KMS-11 (cell line): Measurements from ENCODE around the gene ONECUT2.

Experiments
- H2AFZ ChIP-seq: fragments of 200-600 bp; sonication (generic); 2 replicates; pipeline ENCODE4 v1.6.1; 2016; ENCODE audit warnings: antibody characterized with exemption, mixed run types, low read depth
- H3K27ac ChIP-seq: fragments of 200-600 bp; sonication (generic); 2 replicates; pipeline ENCODE4 v1.6.1; 2016; ENCODE audit warnings: mild to moderate bottlenecking, mixed run types
- H3K27me3 ChIP-seq: fragments of 200-600 bp; sonication (generic); 2 replicates; pipeline ENCODE4 v1.6.1; 2017; ENCODE audit warnings: mild to moderate bottlenecking, low read depth, mixed run types, moderate library complexity; ENCODE audit not compliant: insufficient read depth
- H3K36me3 ChIP-seq: fragments of 200-600 bp; sonication (generic); 2 replicates; pipeline ENCODE4 v1.6.1; 2017; ENCODE audit warnings: mild to moderate bottlenecking, mixed run types; ENCODE audit not compliant: insufficient read depth
- H3K4me1 ChIP-seq: fragments of 200-600 bp; sonication (generic); 2 replicates; pipeline ENCODE4 v1.6.1; 2016; ENCODE audit warnings: mild to moderate bottlenecking, low read depth, mixed run types; ENCODE audit not compliant: poor library complexity, severe bottlenecking
- H3K4me2 ChIP-seq: fragments of 200-600 bp; sonication (generic); 2 replicates; pipeline ENCODE4 v1.7.0; 2016; ENCODE audit warnings: mild to moderate bottlenecking, mixed run types
- H3K4me3 ChIP-seq: fragments of 200-600 bp; sonication (generic); IDR thresholded peaks from 2 replicates; pipeline ENCODE4 v1.6.1; 2017; ENCODE audit warnings: low read depth, low read length, mixed read lengths; ENCODE audit not compliant: insufficient read depth
- H3K79me2 ChIP-seq: fragments of 200-600 bp; sonication (generic); 2 replicates; pipeline ENCODE4 v1.6.1; 2016; ENCODE audit warnings: low read depth, mixed run types; ENCODE audit not compliant: insufficient read depth
- H3K9ac ChIP-seq: fragments of 200-600 bp; sonication (generic); 2 replicates; pipeline ENCODE4 v1.6.1; 2016; ENCODE audit warnings: mild to moderate bottlenecking, mixed run types
- H4K20me1 ChIP-seq: fragments of 200-600 bp; sonication (generic); 2 replicates; pipeline ENCODE4 v1.6.1; 2016; ENCODE audit warnings: mild to moderate bottlenecking, mixed run types; ENCODE audit not compliant: insufficient read depth
- CTCF ChIP-seq: fragments of 200-600 bp; sonication (generic); conservative IDR thresholded peaks from 2 replicates; pipeline ENCODE4 v1.6.1; 2017; ENCODE audit warnings: low read depth, mild to moderate bottlenecking, antibody characterized with exemption, low read length, moderate library complexity, mixed read lengths

ONECUT2 gene

GRCh38 chr18:57445488-57446319 is 10.5 kb downstream of the ONECUT2 start:
- Histone ChIP-seq H3K27ac (no peak overlapping the region), H3K36me3 (no peaks in the 10 kb centered on the region; the same call in 1 of the 2 replicates)

GRCh38 chr18:57446322-57446721 is 11.1 kb downstream of the ONECUT2 start:
- Histone ChIP-seq H3K4me3 (no peak overlapping the region), H3K4me2 (peak overlapping the region; percentile 2; the same call in 1 of the 2 replicates), H3K27ac (no peak overlapping the region), H3K4me1 (peaks cover 42% of the 10 kb centered on the region), H4K20me1 (no peaks in the 10 kb centered on the region), H3K79me2 (peaks cover 70% of the 10 kb centered on the region; the same call in 1 of the 2 replicates), H3K27me3 (no peaks in the 10 kb centered on the region), H3K9ac (no peak overlapping the region), H3K36me3 (no peaks in the 10 kb centered on the region; the same call in 1 of the 2 replicates), H2AFZ (no peak overlapping the region)
- peak; percentile 72 for TF ChIP-seq CTCF

More at GRCh38 chr18:57445488-57446319, 10.5 kb downstream of the ONECUT2 start:
- H3K4me1 ChIP-seq = peaks cover 42% of the 10 kb centered on the region
- H3K79me2 ChIP-seq = peaks cover 76% of the 10 kb centered on the region; the same call in 1 of the 2 replicates
- TF ChIP-seq CTCF = no peak
- H3K27me3 ChIP-seq = no peaks in the 10 kb centered on the region
- H3K9ac ChIP-seq = no peak overlapping the region
- no peak overlapping the region for H2AFZ ChIP-seq
- no peaks in the 10 kb centered on the region for H4K20me1 ChIP-seq
- peak overlapping the region; percentile 2; the same call in 1 of the 2 replicates for H3K4me2 ChIP-seq
- H3K4me3 ChIP-seq = no peak overlapping the region

- Histone ChIP-seq H2AFZ (no peak overlapping the region), H3K9ac (no peak overlapping the region), H4K20me1 (no peaks in the 10 kb centered on the region), H3K27me3 (no peaks in the 10 kb centered on the region), H3K4me1 (peaks cover 42% of the 10 kb centered on the region), H3K79me2 (peaks cover 64% of the 10 kb centered on the region; the same call in 1 of the 2 replicates), H3K27ac (no peak overlapping the region), H3K36me3 (no peaks in the 10 kb centered on the region; the same call in 1 of the 2 replicates), H3K4me2 (no peak overlapping the region), H3K4me3 (no peak overlapping the region)
- TF ChIP-seq CTCF = no peak
Measured at GRCh38 chr18:57447154-57447621, 12.0 kb downstream of the ONECUT2 start.

- Histone ChIP-seq H4K20me1 (no peaks in the 10 kb centered on the region), H3K27me3 (no peaks in the 10 kb centered on the region), H3K36me3 (no peaks in the 10 kb centered on the region), H3K4me1 (peaks cover 18% of the 10 kb centered on the region), H3K4me3 (no peak overlapping the region), H3K27ac (no peak overlapping the region), H3K9ac (no peak overlapping the region), H3K79me2 (peaks cover 8% of the 10 kb centered on the region; the same call in 1 of the 2 replicates), H3K4me2 (no peak overlapping the region), H2AFZ (no peak overlapping the region)
- no peak for TF ChIP-seq CTCF
Measured at GRCh38 chr18:57455576-57456129, 20.5 kb downstream of the ONECUT2 start.
